Testis (tissue), 5 donors: Measurements from ENCODE around the gene PTPRE. TPM values are rescaled to one million over a fixed set of nuclear protein-coding genes. Genes with fewer than 3 reads are reported as not detected.

Source experiments
- DNase-seq: peaks from one replicate; pipeline ENCODE4 v3.0.0-alpha.2; 2019
- H3K27ac ChIP-seq, 2 donors: fragments of 200-600 bp; sonication (generic); one replicate each; pipeline ENCODE4 v1.5.1; 2019
- H3K27me3 ChIP-seq: fragments of 200-600 bp; sonication (generic); one replicate; pipeline ENCODE4 v1.5.1; 2019
- H3K36me3 ChIP-seq: fragments of 200-600 bp; sonication (generic); one replicate; pipeline ENCODE4 v1.5.1; 2017; ENCODE audit warnings: low read depth; ENCODE audit errors: missing control alignments
- H3K4me1 ChIP-seq: fragments of 200-600 bp; sonication (generic); one replicate; pipeline ENCODE4 v1.5.1; 2019
- H3K4me3 ChIP-seq, 2 donors: fragments of 200-600 bp; sonication (generic); one replicate each; pipeline ENCODE4 v1.5.1; 2017 to 2019
- H3K9me3 ChIP-seq: fragments of 200-600 bp; sonication (generic); one replicate; pipeline ENCODE4 v1.5.1; 2017
- CTCF ChIP-seq, 3 experiments: fragments of 450-650 bp in 2 of 3; fragments of 200-600 bp in 1 of 3; sonication (generic) in 1 of 3; IDR thresholded peaks; one replicate each; pipeline ENCODE4 v1.5.1; 2016 to 2019; ENCODE audit warnings: antibody characterized with exemption in 3 of 3, mild to moderate bottlenecking in 2 of 3, moderate library complexity in 1 of 3
- POLR2A ChIP-seq: fragments of 450-650 bp; IDR thresholded peaks from one replicate; pipeline ENCODE4 v1.6.1; 2017; ENCODE audit warnings: antibody characterized with exemption, mild to moderate bottlenecking, moderate library complexity
- WGBS, 2 donors: methylation state at CpG; one replicate each; pipeline ENCODE4 v1.1.5; 2018; 5-methylcytosine and 5-hydroxymethylcytosine counted together
- intact Hi-C: fragments of 100-400 bp; cut with DNase I; formaldehyde crosslinking; loops from one replicate; pipeline ENCODE4 v1.15.1; 2023; ENCODE audit warnings: low total_unique reads
- long read RNA-seq, 2 donors: transcript quantifications; one replicate each; lab custom pipeline, GENCODE V29; 2026
- polyA plus RNA-seq: library from polyadenylated mRNA; stranded (reverse); fragments of 350-450 nt; fragmentation: Illumina TruSeq; extraction: RNeasy Lipid Tissue Mini Kit (QIAGEN cat#74804); gene quantifications from one replicate; pipeline ENCODE4 v1.2.3, GENCODE V29; 2014; ENCODE audit warnings: low read depth, low replicate concordance; ENCODE audit not compliant: insufficient read depth
- total RNA-seq, 2 donors: library from RNA; depleted of rRNA; stranded (reverse); fragments of >200 nt; gene quantifications; one replicate each; pipeline ENCODE4 v1.2.3, GENCODE V29; 2016

Gene PTPRE
- total RNA-seq (10 to 100 TPM; 15.3 to 26.6 TPM), polyA plus RNA-seq (10.0 TPM)
- long read RNA-seq, donor 1, full-length matches to known transcripts = 2 of 2 reads
- long read RNA-seq, donor 1, partial matches to known transcripts = 0 of 2 reads
- long read RNA-seq, donor 1, other reads (novel, unspliced or antisense) = 0 of 2 reads
- long read RNA-seq, donor 2 = 0 reads

- Histone ChIP-seq H3K36me3 (no peaks in the 10 kb centered on the region), H3K27me3 (no peaks in the 10 kb centered on the region), H3K9me3 (no peaks in the 10 kb centered on the region), H3K4me1 (no peaks in the 10 kb centered on the region), H3K4me3 (peak within 1 kb of the TSS; percentile 63 to 64), H3K27ac (peak within 1 kb of the TSS; percentile 10 to 68)
- TF ChIP-seq CTCF (IDR thresholded peaks at IDR 0.05) = peak; percentile 74 to 89 (median 79)
- no peak for TF ChIP-seq POLR2A
- intact Hi-C loops = loop anchor here (5.0 to 10.0 kb wide), 2 partner anchors 106 to 158 kb away; no protein-coding TSS in a partner anchor
- peak; percentile 72 for DNase-seq
- WGBS, 2 donors = 15 to 63% methylated on average over 7 to 30 of the region's 78 CpGs
These were observed at the start of gene PTPRE for GRCh38 chr10:127906548-127907377. Gene PTPRE, plus strand, starts transcription at chr10:127907103. Its CDS starts 133,779 bp downstream, at chr10:128040882.

DNA sequence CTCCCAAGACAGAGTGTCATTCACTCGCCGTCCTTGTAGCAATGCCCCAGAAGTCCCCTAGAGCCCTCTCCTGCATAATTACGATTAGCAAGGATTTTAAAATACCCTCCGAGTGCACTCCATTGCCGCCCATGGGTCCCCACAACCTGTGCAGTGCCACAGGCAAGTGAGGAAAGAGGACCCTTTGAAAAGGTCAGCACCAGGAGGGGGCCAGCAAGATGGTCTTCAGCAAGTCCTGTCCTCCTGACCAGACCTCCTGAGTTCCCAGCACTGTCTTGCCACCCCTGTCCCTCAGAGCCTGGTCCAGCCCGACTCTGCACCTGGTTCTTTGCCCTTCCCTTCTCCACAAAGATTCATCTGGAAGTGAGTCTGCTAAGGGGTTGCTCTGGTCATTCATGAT is 46.3 kb upstream of the PTPRE start:
- H3K36me3 ChIP-seq = no peaks in the 10 kb centered on the region
- H3K9me3 ChIP-seq = no peaks in the 10 kb centered on the region
- H3K4me3 ChIP-seq = no peak overlapping the region
- H3K4me1 ChIP-seq = no peaks in the 10 kb centered on the region
- no peak for DNase-seq
- H3K27me3 ChIP-seq = no peaks in the 10 kb centered on the region
- intact Hi-C loops = no loop called here
- WGBS, 2 donors = 97 to 98% methylated on average over 6 of the region's 6 CpGs
- TF ChIP-seq CTCF (IDR thresholded peaks at IDR 0.05) (no peak), POLR2A (no peak)
- no peak overlapping the region for H3K27ac ChIP-seq

GRCh38 chr10:127863231-127863825 is 43.6 kb upstream of the PTPRE start:
- no peaks in the 10 kb centered on the region for H3K27me3 ChIP-seq
- 89 to 95% methylated on average over 6 of the region's 6 CpGs for WGBS, 2 donors
- H3K4me3 ChIP-seq = no peak overlapping the region
- TF ChIP-seq CTCF (IDR thresholded peaks at IDR 0.05) (no peak), POLR2A (no peak)
- intact Hi-C loops = no loop called here
- no peak for DNase-seq
- no peaks in the 10 kb centered on the region for H3K36me3 ChIP-seq
- no peaks in the 10 kb centered on the region for H3K4me1 ChIP-seq
- H3K9me3 ChIP-seq = no peaks in the 10 kb centered on the region
- H3K27ac ChIP-seq = no peak overlapping the region

GRCh38 chr10:127866276-127867013 is 40.5 kb upstream of the PTPRE start:
- H3K27me3 ChIP-seq = no peaks in the 10 kb centered on the region
- no peak for TF ChIP-seq CTCF (IDR thresholded peaks at IDR 0.05)
- no peak for TF ChIP-seq POLR2A
- H3K9me3 ChIP-seq = no peaks in the 10 kb centered on the region
- DNase-seq = no peak
- no peaks in the 10 kb centered on the region for H3K36me3 ChIP-seq
- no peak overlapping the region for H3K27ac ChIP-seq
- H3K4me3 ChIP-seq = no peak overlapping the region
- peaks cover 1% of the 10 kb centered on the region for H3K4me1 ChIP-seq
- 75 to 83% methylated on average over 8 of the region's 8 CpGs for WGBS, 2 donors
- intact Hi-C loops = no loop called here
